Upper lobe of left lung (tissue), 6 donors: Measurements from ENCODE around the gene DCAF8L2. TPM values are rescaled to one million over a fixed set of nuclear protein-coding genes. Genes with fewer than 3 reads are reported as not detected.

Experiments
- ATAC-seq, 2 donors: fragments of 200-7000 bp; cut with Tn5 transposase; one replicate each; pipeline ENCODE4 v1.9.1; 2022; ENCODE audit warnings: mild to moderate bottlenecking in 2 of 2, moderate library complexity in 2 of 2; ENCODE audit not compliant: low FRiP score in 2 of 2
- DNase-seq, 2 donors: peaks; one replicate each; pipeline ENCODE4 v3.0.0-alpha.2; 2019 to 2020
- H3K27ac ChIP-seq, 4 donors: fragments of 200-600 bp; sonication (generic); one replicate each; pipeline ENCODE4 v1.5.1; 2016 to 2019
- H3K27me3 ChIP-seq, 4 donors: fragments of 200-600 bp; sonication (generic); one replicate each; pipeline ENCODE4 v1.5.1; 2017 to 2019
- H3K36me3 ChIP-seq, 4 donors: fragments of 200-600 bp; sonication (generic); one replicate each; pipeline ENCODE4 v1.5.1; 2016 to 2019
- H3K4me1 ChIP-seq, 4 donors: fragments of 200-600 bp; sonication (generic); one replicate each; pipeline ENCODE4 v1.5.1; 2018 to 2019
- H3K4me3 ChIP-seq, 4 donors: fragments of 200-600 bp; sonication (generic); one replicate each; pipeline ENCODE4 v1.5.1; 2017 to 2019; ENCODE audit warnings: mild to moderate bottlenecking in 2 of 4, moderate library complexity in 1 of 4
- H3K9me3 ChIP-seq, 4 donors: fragments of 200-600 bp; sonication (generic); one replicate each; pipeline ENCODE4 v1.5.1; 2018 to 2019
- CTCF ChIP-seq, 6 experiments: fragments of 450-650 bp in 4 of 6; fragments of 200-600 bp in 2 of 6; sonication (generic) in 2 of 6; IDR thresholded peaks; one replicate each; pipeline ENCODE4 v1.5.1; 2016 to 2019; ENCODE audit warnings: antibody characterized with exemption in 6 of 6
- EP300 ChIP-seq, 4 donors: sonication (generic); formaldehyde crosslinking; IDR thresholded peaks; one replicate each; pipeline ENCODE4 v1.5.1; 2017; ENCODE audit warnings: antibody characterized with exemption in 4 of 4, control low read depth in 2 of 4
- POLR2A ChIP-seq, 4 donors: fragments of 450-650 bp; IDR thresholded peaks; one replicate each; pipeline ENCODE4 v1.5.1; 2016 to 2017; ENCODE audit warnings: antibody characterized with exemption in 4 of 4, mild to moderate bottlenecking in 2 of 4
- POLR2AphosphoS5 ChIP-seq, 2 donors: sonication (generic); formaldehyde crosslinking; IDR thresholded peaks; one replicate each; pipeline ENCODE4 v1.5.1; 2017; ENCODE audit warnings: antibody characterized with exemption in 2 of 2
- WGBS, 2 donors: methylation state at CpG; one replicate each; pipeline ENCODE4 v1.1.5; 2017 to 2018; 5-methylcytosine and 5-hydroxymethylcytosine counted together
- total RNA-seq, 6 donors: library from RNA; depleted of rRNA in 4 of 6; stranded (reverse); fragments of >200 nt in 4 of 6; gene quantifications; one replicate each; pipeline versions ENCODE4 v1.1.0 to v1.2.1, GENCODE V29; 2016 to 2021
- donor health status: DM: no; HTN: no; CAD: no; lungs with moderate emphysema.
- donor health status: DM: no; HTN: yes; CAD: no; lungs with severe emphysema.

The DCAF8L2 gene
- total RNA-seq, 6 donors from 2014 or later = not detected

- Histone ChIP-seq H3K27ac (no peak overlapping the region), H3K27me3 (no peaks in the 10 kb centered on the region), H3K9me3 (no peaks in the 10 kb centered on the region), H3K36me3 (no peaks in the 10 kb centered on the region), H3K4me1 (no peaks in the 10 kb centered on the region), H3K4me3 (no peak overlapping the region)
- ATAC-seq (no peak), DNase-seq (no peak)
- WGBS, 2 donors = 44 to 47% methylated on average over 9 of the region's 9 CpGs
- TF ChIP-seq POLR2AphosphoS5 (IDR thresholded peaks at IDR 0.05) = no peak
- no peak for TF ChIP-seq CTCF (IDR thresholded peaks at IDR 0.05)
- no peak for TF ChIP-seq EP300 (IDR thresholded peaks at IDR 0.05)
- no peak for TF ChIP-seq POLR2A (IDR thresholded peaks at IDR 0.05)
Observed at GRCh38 chrX:27598312-27598711, 8.2 kb downstream of the DCAF8L2 start.

GRCh38 chrX:27599928-27600327 is 9.8 kb downstream of the DCAF8L2 start:
- WGBS, 2 donors = 50 to 86% methylated on average over 4 of the region's 4 CpGs

DNA sequence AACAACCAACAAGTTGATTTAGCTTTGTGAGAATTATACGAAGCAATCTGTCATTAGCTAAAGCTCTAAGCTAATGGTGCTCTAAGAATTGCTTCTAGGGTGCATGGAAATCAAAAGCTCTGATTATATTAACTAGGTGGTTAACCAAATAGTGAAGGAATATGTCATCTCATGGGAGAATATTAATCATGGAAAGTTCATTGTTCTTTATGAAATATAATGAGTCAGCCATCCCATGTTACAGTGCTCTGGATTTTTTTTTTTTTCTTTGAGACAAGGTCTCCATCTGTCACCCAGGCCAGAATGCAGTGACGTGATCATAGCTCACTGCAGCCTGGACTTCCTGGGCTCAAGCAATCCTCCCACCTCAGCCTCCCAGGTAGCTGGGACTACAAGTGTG is 10.5 kb downstream of the DCAF8L2 start:
- WGBS, 2 donors = 68 to 75% methylated on average over 2 of the region's 2 CpGs
- ATAC-seq (no peak), DNase-seq (no peak)
- no peak overlapping the region for H3K27ac ChIP-seq
- no peaks in the 10 kb centered on the region for H3K9me3 ChIP-seq
- H3K36me3 ChIP-seq = no peaks in the 10 kb centered on the region
- H3K27me3 ChIP-seq = no peaks in the 10 kb centered on the region
- H3K4me3 ChIP-seq = no peak overlapping the region
- H3K4me1 ChIP-seq = no peaks in the 10 kb centered on the region
- TF ChIP-seq CTCF (IDR thresholded peaks at IDR 0.05) (no peak), POLR2A (IDR thresholded peaks at IDR 0.05) (no peak), EP300 (IDR thresholded peaks at IDR 0.05) (no peak), POLR2AphosphoS5 (IDR thresholded peaks at IDR 0.05) (no peak)

More at GRCh38 chrX:27599928-27600327, 9.8 kb downstream of the DCAF8L2 start:
- ATAC-seq (no peak), DNase-seq (no peak)
- Histone ChIP-seq H3K27ac (no peak overlapping the region), H3K4me1 (no peaks in the 10 kb centered on the region), H3K4me3 (no peak overlapping the region), H3K36me3 (no peaks in the 10 kb centered on the region), H3K9me3 (no peaks in the 10 kb centered on the region), H3K27me3 (no peaks in the 10 kb centered on the region)
- TF ChIP-seq POLR2A (IDR thresholded peaks at IDR 0.05) = no peak
- no peak for TF ChIP-seq POLR2AphosphoS5 (IDR thresholded peaks at IDR 0.05)

GRCh38 chrX:27608671-27609070 is 18.5 kb downstream of the DCAF8L2 start:
- no peak for ATAC-seq
- Histone ChIP-seq H3K36me3 (no peaks in the 10 kb centered on the region), H3K27ac (no peak overlapping the region), H3K4me3 (no peak overlapping the region), H3K27me3 (no peaks in the 10 kb centered on the region), H3K9me3 (no peaks in the 10 kb centered on the region), H3K4me1 (no peaks in the 10 kb centered on the region)
- TF ChIP-seq POLR2A (IDR thresholded peaks at IDR 0.05) (no peak), POLR2AphosphoS5 (IDR thresholded peaks at IDR 0.05) (no peak), CTCF (IDR thresholded peaks at IDR 0.05) (no peak), EP300 (IDR thresholded peaks at IDR 0.05) (no peak)
- DNase-seq = no peak
- 61 to 91% methylated on average over 4 of the region's 4 CpGs for WGBS, 2 donors

GRCh38 chrX:27619459-27619858 is 29.3 kb downstream of the DCAF8L2 start:
- Histone ChIP-seq H3K27ac (no peak overlapping the region), H3K27me3 (no peaks in the 10 kb centered on the region), H3K4me1 (no peaks in the 10 kb centered on the region), H3K36me3 (no peaks in the 10 kb centered on the region), H3K4me3 (no peak overlapping the region), H3K9me3 (no peaks in the 10 kb centered on the region)
- no peak for DNase-seq
- WGBS, 2 donors = 57 to 62% methylated on average over 1 of the region's 1 CpG
- no peak for TF ChIP-seq POLR2A (IDR thresholded peaks at IDR 0.05)
- TF ChIP-seq POLR2AphosphoS5 (IDR thresholded peaks at IDR 0.05) = no peak
- no peak for TF ChIP-seq EP300 (IDR thresholded peaks at IDR 0.05)
- no peak for TF ChIP-seq CTCF (IDR thresholded peaks at IDR 0.05)
- ATAC-seq = no peak
